ENCODE data around the gene CTXN3.
"Not testable (repeated sequence)": the region's sequence is repeated elsewhere in the genome, so short reads cannot be mapped to it uniquely, and the experiment has no call there.

CTXN3 gene

DNA sequence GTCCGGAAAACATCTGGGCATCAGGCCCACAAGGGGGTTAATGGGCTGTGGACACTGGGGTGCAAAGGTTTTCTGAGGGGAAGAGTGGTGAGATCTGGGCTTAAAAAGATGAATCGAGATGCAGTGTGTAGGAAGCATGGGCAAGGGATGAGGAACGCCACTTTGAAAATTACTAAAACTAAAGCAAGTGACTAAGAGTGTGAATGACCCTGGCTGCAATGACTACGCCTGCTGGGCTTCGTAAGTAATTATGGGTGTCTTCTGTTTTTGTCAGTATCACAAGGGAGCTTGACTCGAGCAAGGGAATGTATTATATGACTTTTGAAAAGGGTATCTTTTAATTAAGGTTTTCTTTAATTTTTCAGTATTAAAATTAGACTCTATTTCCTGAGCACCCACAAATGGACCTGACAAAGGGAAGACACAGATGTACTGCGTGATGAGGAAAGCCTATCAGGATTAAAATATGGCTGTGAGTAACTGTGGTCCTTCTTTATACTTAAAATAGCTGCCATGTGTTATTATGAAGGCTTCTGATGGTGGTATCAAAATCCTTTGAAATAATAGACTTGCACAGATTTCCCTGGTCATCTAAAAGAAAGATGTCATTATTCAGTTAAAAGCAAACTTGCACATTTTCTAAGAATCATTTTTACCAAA, 4.2 kb downstream of the CTXN3 start:
- DNase-seq = no peak

DNA sequence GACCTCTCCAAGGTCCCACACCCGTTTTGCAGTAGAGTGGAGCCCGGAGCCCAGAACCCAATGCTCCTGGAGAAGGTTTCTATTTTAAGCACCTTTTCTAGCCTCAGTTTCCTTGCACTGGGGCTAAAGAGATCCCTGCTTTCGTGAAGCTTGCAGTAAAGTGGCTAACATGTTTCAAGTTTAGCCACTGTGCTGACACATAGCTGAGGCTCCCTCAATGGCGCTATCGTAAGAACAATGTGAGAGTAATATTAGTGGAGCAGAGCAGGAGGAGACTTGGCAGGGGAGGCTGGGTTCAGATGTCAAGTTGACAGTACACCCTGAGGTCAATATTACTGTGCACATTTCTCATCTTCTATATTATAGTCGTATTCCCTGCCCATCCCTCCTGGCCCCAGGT, 7.9 kb downstream of the CTXN3 start:
- no peak for DNase-seq

DNA sequence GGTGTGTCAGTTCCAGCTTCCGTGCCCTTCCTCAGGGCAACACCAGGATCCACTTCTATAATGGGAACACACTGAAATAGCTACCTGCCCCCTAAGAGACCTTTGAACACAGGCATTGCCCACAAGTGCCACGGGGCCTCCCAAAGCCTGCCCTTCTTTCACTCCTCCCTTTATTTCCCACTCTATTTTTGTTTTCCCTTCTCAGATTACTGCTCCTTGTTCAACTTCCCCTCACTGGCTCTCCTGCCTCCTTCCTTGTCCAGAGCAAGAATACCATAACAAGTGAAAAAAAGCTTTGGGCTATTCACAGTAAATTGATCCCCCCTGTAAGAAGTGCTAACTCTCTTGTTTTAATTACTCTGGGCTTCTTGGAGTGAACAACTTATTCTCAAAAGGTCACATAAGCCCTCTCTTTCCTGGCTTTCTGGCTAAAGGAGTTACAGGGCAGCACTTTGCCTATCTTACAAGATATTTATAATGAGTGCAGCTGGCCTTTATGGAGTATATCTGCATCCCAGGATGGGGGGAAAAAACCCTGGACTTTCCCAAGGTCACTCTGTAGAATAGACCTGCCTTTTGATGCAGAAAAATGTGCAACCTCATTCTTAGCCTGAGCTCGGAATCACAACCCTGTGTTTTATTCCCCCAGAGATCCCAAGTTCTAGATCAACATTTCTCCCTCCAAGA, 11.3 kb downstream of the CTXN3 start:
- no peak for DNase-seq

- DNase-seq = no peak
These were observed 15.2 kb downstream of the CTXN3 start for GRCh38 chr5:127664093-127664492.

DNA sequence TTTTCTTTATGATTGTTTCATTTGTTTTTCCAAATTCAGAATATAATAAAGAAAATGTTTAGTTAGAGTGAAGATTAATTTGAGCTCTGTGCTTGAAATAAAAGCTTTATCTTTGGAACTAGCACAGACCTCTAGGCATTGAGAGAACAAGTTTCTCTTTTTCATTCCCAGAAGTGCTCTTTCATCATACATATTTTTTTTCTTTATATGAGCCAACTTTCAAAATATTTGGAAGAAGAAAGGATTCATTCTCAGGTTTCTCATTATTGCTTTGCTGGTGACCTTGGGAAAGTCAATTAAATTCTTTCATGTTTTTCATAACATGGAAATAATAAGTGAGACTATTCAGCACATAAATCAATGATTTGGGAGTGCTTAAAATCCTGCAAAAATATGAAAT, 16.8 kb downstream of the CTXN3 start:
- DNase-seq = no peak

DNA sequence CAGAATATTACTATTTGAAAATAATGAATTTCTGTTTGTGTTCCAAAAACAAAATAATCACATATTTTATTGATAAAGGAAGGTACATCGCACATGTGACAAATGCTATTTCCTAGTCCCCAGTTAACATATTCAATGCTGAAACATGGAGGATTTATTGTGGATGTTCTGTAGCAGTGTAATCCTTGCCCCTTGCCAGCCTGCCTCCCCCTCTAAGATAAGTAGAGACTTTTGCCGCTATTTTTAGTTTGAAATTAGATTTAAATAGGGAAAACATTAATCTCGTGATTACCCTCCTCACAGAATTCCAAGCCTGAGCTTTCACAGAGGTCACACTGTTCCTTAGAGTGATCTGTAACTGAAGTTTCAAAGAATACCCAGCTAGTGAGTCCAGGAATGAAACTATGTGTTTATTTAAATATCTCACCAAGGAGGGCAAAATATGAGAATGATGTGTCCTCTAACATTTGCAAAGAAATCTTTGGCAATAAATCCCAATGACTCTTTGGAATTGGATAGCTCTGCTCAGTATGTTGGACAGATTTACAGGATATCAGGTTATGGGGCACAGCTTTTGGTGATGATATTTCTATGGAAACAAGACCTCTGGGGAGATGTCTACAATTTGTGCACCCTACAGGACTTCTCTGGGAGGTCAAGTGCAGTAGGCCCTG, 17.3 kb downstream of the CTXN3 start:
- no peak for DNase-seq

GRCh38 chr5:127667926-127668325, 19.0 kb downstream of the CTXN3 start:
- DNase-seq = no peak

DNA sequence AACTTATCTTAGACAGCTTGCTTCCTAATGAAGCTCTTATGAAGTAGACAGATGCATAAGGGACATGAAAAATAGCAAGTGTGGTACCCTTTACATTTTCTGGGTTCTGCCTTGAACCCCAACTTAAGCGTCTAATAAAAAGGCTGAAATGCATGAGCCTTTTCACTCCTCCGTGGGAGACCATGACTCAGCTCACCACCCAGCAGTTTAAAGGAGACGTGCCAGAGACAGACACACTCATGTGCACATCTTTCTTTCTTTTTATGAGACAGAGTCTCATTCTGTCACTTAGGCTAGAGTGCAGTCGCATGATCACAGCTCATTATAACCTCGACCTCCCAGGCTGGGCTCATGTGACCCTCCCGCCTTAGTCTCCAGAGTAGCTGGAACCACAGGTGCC, 22.3 kb downstream of the CTXN3 start:
- DNase-seq = no peak

DNA sequence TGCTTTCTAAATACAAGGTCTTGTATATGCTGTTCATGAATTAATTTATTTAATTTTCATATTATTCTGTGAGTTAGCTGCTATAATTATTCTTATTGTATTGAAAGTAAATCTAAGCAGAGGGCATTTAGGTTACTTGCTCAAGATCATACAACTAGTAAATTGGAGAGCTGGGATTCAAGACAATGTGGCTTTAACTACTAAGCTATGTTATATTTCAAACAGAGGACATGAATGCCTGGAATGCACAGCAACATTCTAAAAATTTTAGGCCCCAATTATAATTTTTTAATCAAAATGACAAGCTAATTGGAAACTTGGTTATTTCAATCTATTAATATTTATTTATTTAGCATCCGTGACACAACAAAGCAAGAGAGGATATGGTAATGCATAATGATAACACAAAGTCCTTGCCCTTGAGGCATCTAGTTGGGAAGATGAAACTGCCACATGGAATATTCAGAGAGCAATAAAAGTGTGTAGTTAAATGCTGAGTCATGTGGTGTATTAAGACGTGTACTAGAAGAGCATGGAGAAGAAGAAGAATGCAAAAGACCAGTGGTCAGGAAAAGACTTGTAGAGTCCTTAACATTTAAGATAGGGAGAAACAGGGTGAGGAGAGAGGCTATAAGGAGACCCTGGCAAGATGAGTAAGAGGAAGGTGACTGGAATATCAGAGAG, 24.4 kb downstream of the CTXN3 start:
- no peak for DNase-seq

DNA sequence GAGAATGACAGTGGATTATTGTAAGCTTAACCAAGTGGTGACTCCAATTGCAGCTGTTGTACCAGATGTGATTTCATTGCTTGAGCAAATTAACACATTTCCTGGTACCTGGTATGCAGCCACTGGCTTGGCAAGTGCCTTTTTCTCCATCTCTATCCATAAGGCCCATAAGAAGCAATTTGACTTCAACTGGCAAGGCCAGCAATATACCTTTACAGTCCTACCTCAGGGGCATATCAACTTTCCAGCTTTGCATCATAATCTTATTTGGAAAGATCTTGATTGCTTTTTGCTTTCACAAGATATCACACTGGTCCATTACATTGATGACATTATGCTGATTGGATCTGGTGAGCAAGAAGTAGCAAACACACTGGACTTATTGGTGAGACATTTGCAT, 28.1 kb downstream of the CTXN3 start:
- DNase-seq = not testable (repeated sequence)

GRCh38 chr5:127679691-127680330, 30.9 kb downstream of the CTXN3 start:
- not testable (repeated sequence) for DNase-seq

GRCh38 chr5:127680595-127680994, 31.7 kb downstream of the CTXN3 start:
- no peak for DNase-seq

DNA sequence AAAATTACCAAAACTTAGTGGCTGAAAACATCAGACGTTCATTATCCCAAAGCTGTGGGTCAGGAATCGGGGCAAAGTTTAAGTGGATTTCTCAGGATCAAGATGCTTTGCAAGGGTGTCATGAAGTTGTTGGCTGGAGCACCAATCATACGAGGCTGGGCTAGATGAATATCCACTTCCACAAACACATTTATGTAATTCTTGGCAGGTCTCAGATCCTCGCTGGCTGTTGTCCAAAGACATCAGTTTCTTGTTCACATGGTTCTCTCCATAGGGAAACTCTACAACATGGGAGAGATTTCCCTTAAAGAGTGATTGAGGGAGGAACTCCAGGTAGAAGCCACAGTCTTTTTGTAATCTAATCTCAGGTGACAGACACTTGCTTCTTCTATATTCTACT, 34.1 kb downstream of the CTXN3 start:
- DNase-seq = no peak

- DNase-seq = no peak
These were observed 36.0 kb downstream of the CTXN3 start for GRCh38 chr5:127684726-127685467.

- no peak for DNase-seq
These were observed 36.8 kb downstream of the CTXN3 start for GRCh38 chr5:127685662-127686061.

DNA sequence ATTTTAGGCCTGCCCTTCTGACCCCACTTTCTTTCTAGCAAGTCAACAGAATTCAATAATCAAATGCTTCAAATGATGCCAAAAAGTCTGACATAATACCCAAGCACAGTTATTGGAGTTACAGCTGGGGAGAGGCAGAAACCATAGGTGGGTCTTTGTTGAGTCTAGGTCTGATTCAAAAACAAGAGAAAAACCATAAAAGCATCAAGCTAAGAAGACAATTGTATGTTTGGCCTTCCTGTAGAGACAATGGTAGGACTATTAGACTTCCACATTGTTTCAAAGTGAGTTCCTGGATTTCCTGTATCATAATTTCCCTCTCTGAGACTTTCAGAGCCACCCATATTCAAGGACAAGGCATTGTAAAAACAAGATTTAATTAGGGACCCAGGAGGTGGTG, 37.5 kb downstream of the CTXN3 start:
- no peak for DNase-seq

GRCh38 chr5:127694518-127695171, 45.8 kb downstream of the CTXN3 start:
- DNase-seq = no peak

GRCh38 chr5:127695346-127695745, 46.5 kb downstream of the CTXN3 start:
- DNase-seq = no peak

GRCh38 chr5:127696683-127697082, 47.8 kb downstream of the CTXN3 start:
- DNase-seq = no peak

GRCh38 chr5:127697894-127698600, 49.2 kb downstream of the CTXN3 start:
- DNase-seq = peak; percentile 92

DNA sequence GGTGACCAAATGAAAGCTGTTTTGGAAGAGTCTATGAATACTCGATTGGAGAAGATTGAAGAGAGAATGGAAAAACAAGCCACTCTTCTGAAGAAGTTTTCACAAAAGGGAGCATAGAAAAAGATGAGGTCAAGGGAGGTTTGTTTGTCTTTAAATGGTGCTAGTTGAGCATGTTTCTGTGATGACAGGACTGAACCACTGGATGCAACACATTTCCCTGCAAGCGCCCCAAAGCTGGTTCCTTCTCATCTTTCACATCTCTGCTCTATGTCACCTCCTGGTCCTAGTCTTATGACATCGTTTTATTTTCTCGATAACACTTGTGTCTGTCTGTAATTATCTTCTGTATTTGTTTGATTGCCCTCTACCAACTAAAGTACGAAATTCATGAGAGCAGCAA, 50.5 kb downstream of the CTXN3 start:
- no peak for DNase-seq

Data from kidney glomerular epithelial cell (primary cell).